Trophoblast cell (in vitro differentiated cells and primary cell): ENCODE data around the gene NPEPL1.

Experiments used
- DNase-seq, 2 donors: peaks; one replicate each; pipeline ENCODE4 v3.0.0-alpha.2; 2016
- H2AFZ ChIP-seq: 2 replicates; pipeline ENCODE4 v1.6.1; 2013; ENCODE audit warnings: low read length, moderate library complexity, mild to moderate bottlenecking; ENCODE audit not compliant: insufficient read depth, poor library complexity
- H2AK5ac ChIP-seq: 2 replicates; pipeline ENCODE4 v1.6.1; 2013; ENCODE audit warnings: mild to moderate bottlenecking, low read length
- H2BK120ac ChIP-seq: 2 replicates; pipeline ENCODE4 v1.6.1; 2013; ENCODE audit warnings: low read length, mild to moderate bottlenecking, moderate library complexity; ENCODE audit not compliant: insufficient read depth, poor library complexity
- H2BK12ac ChIP-seq: 2 replicates; pipeline ENCODE4 v1.6.1; 2013; ENCODE audit warnings: mild to moderate bottlenecking, low read length, moderate library complexity
- H2BK5ac ChIP-seq: 2 replicates; pipeline ENCODE4 v1.6.1; 2013; ENCODE audit warnings: low read length, low read depth, moderate library complexity, mild to moderate bottlenecking; ENCODE audit not compliant: poor library complexity
- H3K14ac ChIP-seq: 2 replicates; pipeline ENCODE4 v1.6.1; 2013; ENCODE audit warnings: mild to moderate bottlenecking, low read length
- H3K18ac ChIP-seq: 2 replicates; pipeline ENCODE4 v1.6.1; 2013; ENCODE audit warnings: mild to moderate bottlenecking, low read length
- H3K23ac ChIP-seq: 2 replicates; pipeline ENCODE4 v1.6.1; 2013; ENCODE audit warnings: low read length
- H3K27ac ChIP-seq: 2 replicates; pipeline ENCODE4 v1.5.1; 2013; ENCODE audit warnings: low read depth, mild to moderate bottlenecking, inconsistent platforms, low read length, moderate library complexity
- H3K27me3 ChIP-seq: 2 replicates; pipeline ENCODE4 v1.6.1; 2013; ENCODE audit warnings: inconsistent platforms, mild to moderate bottlenecking, low read length, moderate library complexity; ENCODE audit not compliant: insufficient read depth
- H3K36me3 ChIP-seq, 2 experiments: 1 replicate in 1 of 2; 2 replicates in 1 of 2; pipeline ENCODE4 v1.6.1; 2013; ENCODE audit warnings: low read length in 2 of 2, mild to moderate bottlenecking in 2 of 2, moderate library complexity in 1 of 2; ENCODE audit not compliant: insufficient read depth in 2 of 2, control insufficient read depth in 1 of 2
- H3K4ac ChIP-seq: 2 replicates; pipeline ENCODE4 v1.6.1; 2013; ENCODE audit warnings: low read depth, mild to moderate bottlenecking, low read length, moderate library complexity
- H3K4me1 ChIP-seq, 2 experiments: 1 replicate in 1 of 2; 2 replicates in 1 of 2; pipeline ENCODE4 v1.6.1; 2013; ENCODE audit warnings: low read length in 2 of 2, mild to moderate bottlenecking in 2 of 2, moderate library complexity in 1 of 2; ENCODE audit not compliant: insufficient read depth in 2 of 2, control insufficient read depth in 1 of 2
- H3K4me2 ChIP-seq: 2 replicates; pipeline ENCODE4 v1.6.1; 2013; ENCODE audit warnings: inconsistent platforms, mild to moderate bottlenecking, low read length, moderate library complexity
- H3K4me3 ChIP-seq: 2 replicates; pipeline ENCODE4 v1.5.1; 2013; ENCODE audit warnings: mild to moderate bottlenecking, low read depth, low read length, inconsistent platforms
- H3K79me1 ChIP-seq: one replicate; pipeline ENCODE4 v1.6.1; 2013; ENCODE audit warnings: low read length
- H3K79me2 ChIP-seq: 2 replicates; pipeline ENCODE4 v1.6.1; 2013; ENCODE audit warnings: low read length, mild to moderate bottlenecking; ENCODE audit not compliant: control insufficient read depth, insufficient read depth, poor library complexity
- H3K9ac ChIP-seq: 2 replicates; pipeline ENCODE4 v1.6.1; 2013; ENCODE audit warnings: mild to moderate bottlenecking, low read length
- H3K9me3 ChIP-seq: 2 replicates; pipeline ENCODE4 v1.6.1; 2013; ENCODE audit warnings: low read depth, mild to moderate bottlenecking, control low read depth, inconsistent platforms, low read length; ENCODE audit not compliant: insufficient read depth
- H4K12ac ChIP-seq: 2 replicates; pipeline ENCODE4 v1.6.1; 2013; ENCODE audit warnings: low read depth, mild to moderate bottlenecking, low read length, moderate library complexity
- H4K8ac ChIP-seq: 2 replicates; pipeline ENCODE4 v1.6.1; 2013; ENCODE audit warnings: low read depth, mild to moderate bottlenecking, low read length, moderate library complexity
- H4K91ac ChIP-seq: one replicate; pipeline ENCODE4 v1.6.1; 2013; ENCODE audit warnings: low read depth, mild to moderate bottlenecking, low read length, moderate library complexity
- WGBS: extraction: QIAGEN DNeasy Blood & Tissue Kit; methylation state at CpG from one replicate; pipeline ENCODE4 v1.1.7; 2013; ENCODE audit warnings: missing lambda C conversion rate; ENCODE audit not compliant: insufficient read length, insufficient coverage; ENCODE audit errors: extremely low coverage; 5-methylcytosine and 5-hydroxymethylcytosine counted together

The NPEPL1 gene

DNA sequence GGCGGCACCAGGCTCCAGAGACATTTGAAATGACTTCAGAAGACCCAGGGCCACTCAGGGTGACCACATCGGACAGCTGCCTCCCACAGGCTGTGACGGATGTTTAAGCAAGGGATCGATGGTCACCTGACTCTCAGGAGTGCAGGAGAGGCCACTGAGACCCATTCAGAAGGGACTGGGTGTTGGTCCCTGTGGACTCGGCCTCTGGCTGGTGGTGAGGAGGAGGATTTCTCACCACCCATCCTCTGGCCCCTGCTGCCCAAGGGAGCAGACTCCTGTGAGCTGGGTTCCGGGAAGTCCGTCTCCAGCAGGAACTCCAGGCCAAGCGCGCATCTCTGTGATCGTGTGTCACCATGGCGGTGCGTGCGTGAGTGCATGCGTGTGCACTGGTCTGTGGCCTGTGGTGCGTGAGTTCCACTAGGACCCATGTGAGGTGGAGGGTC, 25.5 kb downstream of the NPEPL1 start:
- Histone ChIP-seq H3K4ac (no peak overlapping the region), H3K79me1 (no peaks in the 10 kb centered on the region), H3K36me3 (peaks cover 4% of the 10 kb centered on the region in 2 experiments), H3K18ac (no peak overlapping the region), H4K91ac (no peak overlapping the region), H3K79me2 (no peaks in the 10 kb centered on the region), H3K9ac (no peak overlapping the region), H3K27ac (no peak overlapping the region), H3K27me3 (no peaks in the 10 kb centered on the region), H4K8ac (no peak overlapping the region), H3K9me3 (peaks cover 2% of the 10 kb centered on the region), H3K4me3 (no peak overlapping the region), H2BK12ac (no peak overlapping the region), H2BK120ac (no peak overlapping the region), H3K4me1 (no peaks in the 10 kb centered on the region), H3K14ac (no peak overlapping the region), H2AK5ac (no peak overlapping the region), H3K4me2 (no peak overlapping the region), H2AFZ (no peak overlapping the region), H3K23ac (no peak overlapping the region), H2BK5ac (no peak overlapping the region), H4K12ac (no peak overlapping the region)
- WGBS, result no CpG with 5 or more reads among the region's 15 CpGs
- DNase-seq, result no peak

DNA sequence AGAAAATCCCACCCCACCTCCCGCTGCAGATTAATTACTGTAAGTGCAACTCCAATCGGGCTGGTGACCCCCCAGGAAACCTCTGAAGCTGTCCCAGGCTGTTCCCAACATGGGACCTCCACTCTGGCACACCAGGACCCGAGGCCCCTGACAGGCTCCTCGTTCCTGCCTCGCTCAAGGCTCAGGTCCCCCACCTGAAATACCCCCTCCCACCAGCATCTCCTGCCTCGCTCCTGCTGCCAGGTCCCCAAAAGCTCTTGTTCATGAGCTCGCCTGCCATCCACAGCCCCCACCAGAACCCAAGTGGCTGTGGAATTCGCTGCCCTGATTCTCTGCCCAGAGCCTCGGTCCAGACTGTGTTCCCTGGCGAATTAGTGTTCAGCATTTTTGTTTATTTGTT, 26.1 kb downstream of the NPEPL1 start:
- H3K79me1 ChIP-seq, result no peaks in the 10 kb centered on the region
- peaks cover 4% of the 10 kb centered on the region in 2 experiments for H3K36me3 ChIP-seq
- H3K23ac ChIP-seq, result no peak overlapping the region
- H3K4me2 ChIP-seq, result no peak overlapping the region
- H4K12ac ChIP-seq, result no peak overlapping the region
- H4K8ac ChIP-seq, result no peak overlapping the region
- no peak overlapping the region for H3K27ac ChIP-seq
- no peak for DNase-seq
- no peaks in the 10 kb centered on the region for H3K4me1 ChIP-seq
- H3K9me3 ChIP-seq, result peaks cover 2% of the 10 kb centered on the region
- no peak overlapping the region for H2BK12ac ChIP-seq
- H2BK5ac ChIP-seq, result no peak overlapping the region
- no peaks in the 10 kb centered on the region for H3K79me2 ChIP-seq
- no peak overlapping the region for H3K4ac ChIP-seq
- no peak overlapping the region for H4K91ac ChIP-seq
- no peaks in the 10 kb centered on the region for H3K27me3 ChIP-seq
- no peak overlapping the region for H2AK5ac ChIP-seq
- H2AFZ ChIP-seq, result no peak overlapping the region
- H3K14ac ChIP-seq, result no peak overlapping the region
- H3K18ac ChIP-seq, result no peak overlapping the region
- WGBS, result no CpG with 5 or more reads among the region's 10 CpGs
- H3K9ac ChIP-seq, result no peak overlapping the region
- H2BK120ac ChIP-seq, result no peak overlapping the region
- no peak overlapping the region for H3K4me3 ChIP-seq

DNA sequence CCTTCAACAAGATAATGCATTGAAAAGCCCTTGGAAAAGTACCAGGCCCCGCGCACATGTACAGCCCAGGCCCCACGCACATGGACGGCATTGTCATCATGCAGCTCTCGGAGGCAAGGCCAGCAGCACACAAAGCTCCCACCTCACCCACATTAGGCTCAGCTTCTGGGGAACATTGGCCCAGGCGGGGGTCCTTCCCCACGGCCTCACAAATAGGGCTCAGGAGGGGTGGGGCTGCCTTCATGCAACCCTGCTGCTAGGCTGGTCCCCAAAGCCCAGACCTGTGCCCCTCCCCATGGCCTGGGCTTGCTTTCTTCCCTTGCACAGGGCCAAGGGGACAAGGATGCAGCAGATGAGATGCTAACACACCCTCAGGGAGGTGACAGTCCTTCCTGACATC, 26.7 kb downstream of the NPEPL1 start:
- Histone ChIP-seq H4K8ac (no peak overlapping the region), H4K12ac (no peak overlapping the region), H2BK12ac (no peak overlapping the region), H3K9ac (no peak overlapping the region), H3K79me1 (no peaks in the 10 kb centered on the region), H2BK5ac (no peak overlapping the region), H2AFZ (no peak overlapping the region), H2AK5ac (no peak overlapping the region), H3K4me3 (no peak overlapping the region), H3K27ac (no peak overlapping the region), H4K91ac (no peak overlapping the region), H3K36me3 (peaks cover 4% of the 10 kb centered on the region in 2 experiments), H3K9me3 (peaks cover 2% of the 10 kb centered on the region), H3K4ac (no peak overlapping the region), H3K4me1 (no peaks in the 10 kb centered on the region), H3K18ac (no peak overlapping the region), H2BK120ac (no peak overlapping the region), H3K79me2 (no peaks in the 10 kb centered on the region), H3K23ac (no peak overlapping the region), H3K27me3 (no peaks in the 10 kb centered on the region), H3K4me2 (no peak overlapping the region), H3K14ac (no peak overlapping the region)
- WGBS, result no CpG with 5 or more reads among the region's 7 CpGs
- DNase-seq, result no peak

DNA sequence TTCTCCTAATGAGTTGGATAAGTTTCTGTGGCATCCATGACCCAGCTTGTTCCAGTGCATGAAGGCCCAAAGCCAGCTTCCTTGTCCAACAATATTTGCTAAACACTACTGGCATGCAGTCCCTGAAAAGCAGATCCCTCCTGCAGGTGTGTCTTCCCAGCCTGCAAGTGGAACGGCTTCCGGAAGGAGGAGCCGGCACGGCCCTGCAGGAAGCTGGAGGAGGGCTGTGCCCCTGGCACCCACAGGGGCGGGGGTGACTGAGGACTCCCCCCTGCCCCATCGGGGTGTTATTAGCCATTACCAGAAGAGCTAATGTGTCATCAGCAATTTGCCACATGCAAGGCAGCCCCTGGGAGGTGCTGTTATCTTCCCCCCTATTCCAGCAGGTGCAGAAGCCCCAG, 27.4 kb downstream of the NPEPL1 start:
- Histone ChIP-seq H2BK12ac (no peak overlapping the region), H3K27ac (no peak overlapping the region), H3K23ac (no peak overlapping the region), H2BK5ac (no peak overlapping the region), H3K79me2 (no peaks in the 10 kb centered on the region), H4K12ac (no peak overlapping the region), H3K36me3 (peaks cover 1 to 4% of the 10 kb centered on the region in 2 experiments), H3K14ac (no peak overlapping the region), H2AK5ac (no peak overlapping the region), H3K4me2 (no peak overlapping the region), H4K91ac (no peak overlapping the region), H3K4ac (no peak overlapping the region), H3K9ac (no peak overlapping the region), H3K9me3 (peaks cover 2% of the 10 kb centered on the region), H2BK120ac (no peak overlapping the region), H3K4me3 (no peak overlapping the region), H4K8ac (no peak overlapping the region), H3K18ac (no peak overlapping the region), H2AFZ (no peak overlapping the region), H3K27me3 (no peaks in the 10 kb centered on the region), H3K4me1 (no peaks in the 10 kb centered on the region), H3K79me1 (no peaks in the 10 kb centered on the region)
- DNase-seq, result no peak
- no CpG with 5 or more reads among the region's 6 CpGs for WGBS
